HepG2 (cell line): ENCODE data around the gene MICAL3. TPM values are rescaled to one million over a fixed set of nuclear protein-coding genes. Genes with fewer than 3 reads are reported as not detected.

ENCODE experiments used
- ATAC-seq: fragments of 200-7000 bp; cut with Tn5 transposase; 3 replicates; pipeline ENCODE4 v1.9.1; 2020; ENCODE audit warnings: mild to moderate bottlenecking, moderate library complexity
- BruUV-seq: library from RNA; stranded (reverse); fragments of 400-500 nt; replicated peaks from 2 replicates; lab custom pipeline; 2021; lab: Mats Ljungman, UMichigan
- CTCF ChIA-PET: fragments of 300-600 bp; formaldehyde crosslinking; extraction: SDS; loops from one replicate; lab custom pipeline; 2021; ENCODE audit warnings: low total read pairs, inconsistent platforms, low intra/inter-chr PET ratio; lab: Yijun Ruan, JAX
- POLR2A ChIA-PET: fragments of 350-600 bp; sonication (Branson Sonifier 250); formaldehyde crosslinking; loops from one replicate; lab custom pipeline; 2020; ENCODE audit warnings: antibody characterized with exemption, inconsistent platforms; lab: Yijun Ruan, JAX
- DNase-seq: peaks from one replicate; pipeline ENCODE4 v3.0.0-alpha.2; 2015; ENCODE audit warnings: low spot score
- FAIRE-seq: peaks from 3 replicates; lab custom pipeline; 2011; peaks lifted over from hg19 to GRCh38; lab: Jason Lieb, UNC
- H2AFZ ChIP-seq: one replicate; pipeline ENCODE4 v1.6.1; 2011; ENCODE audit warnings: low read length, inconsistent platforms
- H3K27ac ChIP-seq: fragments of 300-600 bp; 3 replicates; pipeline ENCODE4 v1.8.0; 2011; ENCODE audit warnings: mixed run types, mild to moderate bottlenecking, mixed read lengths, low read length, inconsistent platforms; ENCODE audit not compliant: insufficient read depth; ENCODE audit errors: extremely low read length
- H3K27me3 ChIP-seq, 2 experiments: fragments of 200-600 bp in 1 of 2; 2 replicates in 1 of 2; 3 replicates in 1 of 2; pipeline versions ENCODE4 v1.6.0 to v1.8.0; 2011; ENCODE audit warnings: low read length in 2 of 2, mild to moderate bottlenecking in 2 of 2, moderate library complexity in 2 of 2, inconsistent platforms in 1 of 2; ENCODE audit not compliant: insufficient read depth in 2 of 2, control insufficient read depth in 1 of 2
- H3K36me3 ChIP-seq, 2 experiments: fragments of 200-600 bp in 1 of 2; replicated peaks in 1 of 2; 2 replicates in 1 of 2; 3 replicates in 1 of 2; pipeline versions ENCODE4 v1.5.1 to v1.8.0; 2011; ENCODE audit warnings: low read length in 2 of 2, inconsistent platforms in 1 of 2; ENCODE audit not compliant: insufficient read depth in 2 of 2, control insufficient read depth in 1 of 2
- H3K4me1 ChIP-seq: 2 replicates; pipeline ENCODE4 v1.5.1; 2012; ENCODE audit warnings: low read length, inconsistent platforms; ENCODE audit not compliant: insufficient read depth
- H3K4me2 ChIP-seq: 2 replicates; pipeline ENCODE4 v1.6.0; 2011; ENCODE audit warnings: low read depth, low read length, inconsistent platforms
- H3K4me3 ChIP-seq, 3 experiments: fragments of 200-600 bp in 1 of 3; sonication (generic), shearing (Covaris generic) in 1 of 3; replicated peaks in 1 of 3; 2 replicates each; pipeline ENCODE4 v1.5.1; 2011 to 2016; ENCODE audit warnings: low read length in 3 of 3, inconsistent platforms in 2 of 3, low read depth in 2 of 3, mild to moderate bottlenecking in 2 of 3, control low read depth in 1 of 3, mixed read lengths in 1 of 3; ENCODE audit not compliant: insufficient read depth in 1 of 3
- H3K79me2 ChIP-seq: one replicate; pipeline ENCODE4 v1.6.1; 2011; ENCODE audit warnings: low read length, inconsistent platforms; ENCODE audit not compliant: insufficient read depth
- H3K9ac ChIP-seq: 2 replicates; pipeline ENCODE4 v1.6.0; 2011; ENCODE audit warnings: mild to moderate bottlenecking, low read depth, low read length, inconsistent platforms; ENCODE audit not compliant: insufficient read depth
- H3K9me3 ChIP-seq: 2 replicates; pipeline ENCODE4 v1.5.1; 2012; ENCODE audit warnings: mild to moderate bottlenecking, low read length
- H4K20me1 ChIP-seq: 2 replicates; pipeline ENCODE4 v1.6.0; 2011; ENCODE audit warnings: inconsistent platforms, mild to moderate bottlenecking, low read length, moderate library complexity; ENCODE audit not compliant: insufficient read depth
- BATF2 ChIP-seq: sonication (generic); formaldehyde crosslinking; IDR thresholded peaks from 2 replicates; pipeline ENCODE4 v1.8.0; 2022; ENCODE audit warnings: mild to moderate bottlenecking, missing genetic modification reagents, moderate library complexity
- HBP1 ChIP-seq: IDR thresholded peaks from 2 replicates; pipeline ENCODE4 v1.6.1; 2016; ENCODE audit warnings: low read depth, control low read depth
- MATR3 ChIP-seq: sonication (generic); formaldehyde crosslinking; IDR thresholded peaks from 2 replicates; pipeline ENCODE4 v1.4.0; 2020; ENCODE audit warnings: missing genetic modification reagents
- PAX8 ChIP-seq: sonication (generic); formaldehyde crosslinking; IDR thresholded peaks from 2 replicates; pipeline ENCODE4 v1.8.0; 2022; ENCODE audit warnings: mild to moderate bottlenecking, missing genetic modification reagents, borderline replicate concordance
- TFDP2 ChIP-seq: sonication (generic); formaldehyde crosslinking; IDR thresholded peaks from 2 replicates; pipeline ENCODE4 v1.4.0; 2020; ENCODE audit warnings: missing genetic modification reagents
- ZNF10 ChIP-seq: sonication (generic); formaldehyde crosslinking; IDR thresholded peaks from 2 replicates; pipeline ENCODE4 v1.4.0; 2020; ENCODE audit warnings: mild to moderate bottlenecking, low read depth, missing genetic modification reagents, borderline replicate concordance
- ZNF18 ChIP-seq: sonication (generic); formaldehyde crosslinking; IDR thresholded peaks from 2 replicates; pipeline ENCODE4 v1.8.0; 2022; ENCODE audit warnings: mild to moderate bottlenecking, missing genetic modification reagents; ENCODE audit not compliant: insufficient replicate concordance
- ZNF414 ChIP-seq: sonication (generic); formaldehyde crosslinking; IDR thresholded peaks from 2 replicates; pipeline ENCODE4 v1.5.0; 2020; ENCODE audit warnings: missing genetic modification reagents
- WGBS: methylation state at CpG from one replicate; pipeline ENCODE4 v1.1.6; 2017; ENCODE audit warnings: low lambda C conversion rate; 5-methylcytosine and 5-hydroxymethylcytosine counted together
- in situ Hi-C: cut with HindIII; loops from 2 replicates; pipeline ENCODE4 v1.10.0; 2017; ENCODE audit warnings: low pct_unique_long_range_greater_than_20kb; ENCODE audit not compliant: extremely low pct_ligation_motif_present
- intact Hi-C: fragments of 100-400 bp; cut with micrococcal nuclease; formaldehyde crosslinking; loops from one replicate; pipeline ENCODE4 v1.10.0; 2022; ENCODE audit not compliant: unreplicated experiment
- polyA plus RNA-seq, 8 experiments: library from polyadenylated mRNA; depleted of rRNA in 3 of 8; stranded (reverse) in 7 of 8; unstranded in 1 of 8; fragments of >200 nt; fragmentation: Illumina TruSeq in 4 of 8; extraction: Trizol in 4 of 8; gene quantifications; 2 replicates each; pipeline versions ENCODE4 v1.2.1 to v1.2.3, GENCODE V29; 2011 to 2016; ENCODE audit warnings: low read depth in 4 of 8, missing spikeins in 1 of 8, mixed read lengths in 1 of 8; ENCODE audit not compliant: insufficient read depth in 1 of 8
- total RNA-seq, 5 experiments: library from RNA; depleted of rRNA; stranded (reverse); fragments of >200 nt; fragmentation: Illumina TruSeq; extraction: Trizol; gene quantifications; 2 replicates each; pipeline ENCODE4 v1.2.3, GENCODE V29; 2016; ENCODE audit warnings: low read depth in 1 of 5

Gene MICAL3
- total and polyA plus RNA-seq, 2 of the 13 experiments (the other 11 are each of a cell fraction or from before 2014, with no cell fraction given) = 5.3 to 12.5 TPM

- POLR2A ChIA-PET = no interaction called here
- H4K20me1 ChIP-seq = peaks cover under 1% of the 10 kb centered on the region; the same call in 1 of the 2 replicates
- peaks cover 56% of the 10 kb centered on the region for H3K4me1 ChIP-seq
- intact Hi-C loops (no loop called here), in situ Hi-C loops (no loop called here)
- no peak for FAIRE-seq
- H3K27ac ChIP-seq = no peak overlapping the region
- H3K4me2 ChIP-seq = no peak overlapping the region
- no TSS peak for BruUV-seq
- H3K9ac ChIP-seq = no peak overlapping the region
- H3K36me3 ChIP-seq = no peaks in the 10 kb centered on the region
- H3K9me3 ChIP-seq = no peaks in the 10 kb centered on the region
- TF ChIP-seq ZNF414 (CRISPR knock-in tag) (no peak), ZNF10 (CRISPR knock-in tag) (no peak), HBP1 (no peak), TFDP2 (no peak), PAX8 (CRISPR knock-in tag) (no peak), MATR3 (CRISPR knock-in tag) (no peak), BATF2 (CRISPR knock-in tag) (no peak), ZNF18 (CRISPR knock-in tag) (no peak)
- ATAC-seq = no peak
- no peaks in the 10 kb centered on the region for H3K27me3 ChIP-seq
- H2AFZ ChIP-seq = no peak overlapping the region
- H3K79me2 ChIP-seq = peaks cover 53% of the 10 kb centered on the region
- no peak for DNase-seq
- no peak overlapping the region for H3K4me3 ChIP-seq
- WGBS = 94% methylated on average over 7 of the region's 7 CpGs
- CTCF ChIA-PET = no interaction called here
Measured at GRCh38 chr22:17926516-17926915, 97.8 kb downstream of the MICAL3 start.
